GM23338 (cell line): ENCODE data around the gene RAB5IF. TPM values are rescaled to one million over a fixed set of nuclear protein-coding genes. Genes with fewer than 3 reads are reported as not detected.

ENCODE experiments used
- ATAC-seq: fragments of 200-7000 bp; cut with Tn5 transposase; 3 replicates; pipeline ENCODE4 v1.9.1; 2020
- DNase-seq: peaks from one replicate; pipeline ENCODE4 v3.0.0-alpha.2; 2015; ENCODE audit warnings: low spot score
- H2AFZ ChIP-seq: fragments of 200-600 bp; sonication (generic); 2 replicates; pipeline ENCODE4 v1.8.0; 2016; ENCODE audit warnings: antibody characterized with exemption, mild to moderate bottlenecking, moderate library complexity
- H3F3A ChIP-seq: fragments of 200-600 bp; sonication (generic); replicated peaks from 2 replicates; pipeline ENCODE4 v1.8.0; 2017; ENCODE audit warnings: antibody characterized with exemption, mixed run types, low read depth
- H3K27ac ChIP-seq: fragments of 200-600 bp; sonication (generic); 2 replicates; pipeline ENCODE4 v1.6.1; 2016; ENCODE audit warnings: low read depth
- H3K27me3 ChIP-seq: fragments of 200-600 bp; sonication (generic); 2 replicates; pipeline ENCODE4 v1.8.0; 2016; ENCODE audit warnings: mild to moderate bottlenecking, mixed run types, moderate library complexity; ENCODE audit not compliant: insufficient read depth
- H3K36me3 ChIP-seq: fragments of 200-600 bp; sonication (generic); 2 replicates; pipeline ENCODE4 v1.8.0; 2016; ENCODE audit warnings: mild to moderate bottlenecking; ENCODE audit not compliant: insufficient read depth
- H3K4me1 ChIP-seq: fragments of 200-600 bp; sonication (generic); 2 replicates; pipeline ENCODE4 v1.8.0; 2016; ENCODE audit warnings: mild to moderate bottlenecking, moderate library complexity; ENCODE audit not compliant: insufficient read depth
- H3K4me2 ChIP-seq: fragments of 200-600 bp; sonication (generic); 2 replicates; pipeline ENCODE4 v1.7.1; 2017; ENCODE audit warnings: mixed run types
- H3K4me3 ChIP-seq: fragments of 200-600 bp; sonication (generic); 2 replicates; pipeline ENCODE4 v1.6.1; 2016; ENCODE audit warnings: mixed run types
- H3K79me2 ChIP-seq: fragments of 200-600 bp; sonication (generic); replicated peaks from 2 replicates; pipeline ENCODE4 v1.8.0; 2017; ENCODE audit warnings: mild to moderate bottlenecking; ENCODE audit not compliant: insufficient read depth
- H3K9me2 ChIP-seq: fragments of 200-600 bp; sonication (generic); 2 replicates; pipeline ENCODE4 v1.8.0; 2017; ENCODE audit not compliant: insufficient read depth
- H4K20me1 ChIP-seq: fragments of 200-600 bp; sonication (generic); replicated peaks from 2 replicates; pipeline ENCODE4 v1.8.0; 2017; ENCODE audit warnings: mild to moderate bottlenecking; ENCODE audit not compliant: insufficient read depth
- H3K27ac Mint-ChIP-seq: 2 replicates; pipeline ENCODE4 v1.8.0; 2020; ENCODE audit warnings: inconsistent platforms, mild to moderate bottlenecking, moderate library complexity, mixed read lengths
- H3K27me3 Mint-ChIP-seq: 3 replicates; pipeline ENCODE4 v1.8.0; 2022; ENCODE audit warnings: low read depth, mild to moderate bottlenecking, moderate library complexity, mixed read lengths, inconsistent platforms; ENCODE audit not compliant: insufficient read depth, poor library complexity
- H3K36me3 Mint-ChIP-seq: 3 replicates; pipeline ENCODE4 v1.8.0; 2021; ENCODE audit warnings: low read depth, mild to moderate bottlenecking, inconsistent platforms, moderate library complexity, mixed read lengths
- H3K4me1 Mint-ChIP-seq: 3 replicates; pipeline ENCODE4 v1.8.0; 2020; ENCODE audit warnings: mild to moderate bottlenecking, inconsistent platforms, mixed read lengths
- H3K4me3 Mint-ChIP-seq: 3 replicates; pipeline ENCODE4 v1.8.0; 2021; ENCODE audit warnings: moderate library complexity, mild to moderate bottlenecking, inconsistent platforms, mixed read lengths
- H3K9me3 Mint-ChIP-seq: 3 replicates; pipeline ENCODE4 v1.8.0; 2020; ENCODE audit warnings: moderate library complexity, mild to moderate bottlenecking, inconsistent platforms, mixed read lengths
- CTCF ChIP-seq, 2 experiments: fragments of 200-600 bp in 1 of 2; sonication (generic) in 1 of 2; conservative IDR thresholded peaks; 2 replicates each; pipeline versions ENCODE4 v1.5.1 to v1.6.1; 2016 to 2017; ENCODE audit warnings: antibody characterized with exemption in 2 of 2, low read depth in 2 of 2, mild to moderate bottlenecking in 2 of 2, moderate library complexity in 1 of 2
- EZH2 ChIP-seq: fragments of 200-600 bp; sonication (generic); IDR thresholded peaks from one replicate; pipeline ENCODE4 v1.8.0; 2017; ENCODE audit warnings: antibody characterized with exemption, mild to moderate bottlenecking, low read depth; ENCODE audit not compliant: unreplicated experiment
- JUNB ChIP-seq: IDR thresholded peaks from one replicate; pipeline ENCODE4 v1.6.1; 2016; ENCODE audit warnings: antibody characterized with exemption; ENCODE audit not compliant: unreplicated experiment
- NANOG ChIP-seq: IDR thresholded peaks from 2 replicates; pipeline ENCODE4 v1.6.1; 2016; ENCODE audit warnings: antibody characterized with exemption, borderline replicate concordance
- STAT1 ChIP-seq: IDR thresholded peaks from one replicate; pipeline ENCODE4 v1.6.1; 2016; ENCODE audit warnings: antibody characterized with exemption; ENCODE audit not compliant: unreplicated experiment
- polyA plus RNA-seq: library from polyadenylated mRNA; unstranded; fragments of >200 nt; fragmentation: Nextera tagmentation; extraction: Ambion mirVana; gene quantifications from 2 replicates; pipeline ENCODE4 v1.2.1, GENCODE V29; 2016
- total RNA-seq: library from RNA; depleted of rRNA; stranded (reverse); fragments of >200 nt; shearing (Covaris generic); gene quantifications from 2 replicates; pipeline ENCODE4 v1.2.3, GENCODE V29; 2014
- TF ChIP-seq, protein P1 (sequence below): fragments of 250-450 bp; sonication (Bioruptor Pico); IDR thresholded peaks from 2 replicates; pipeline ENCODE4 v1.5.0; 2020; ENCODE audit warnings: mild to moderate bottlenecking, moderate library complexity
- TF ChIP-seq, protein P2 (sequence below): IDR thresholded peaks from 2 replicates; pipeline ENCODE4 v1.6.1; 2016; ENCODE audit warnings: antibody characterized with exemption

RAB5IF gene
- total and polyA plus RNA-seq, 2 experiments from 2014 or later: 123 to 138 TPM

DNA sequence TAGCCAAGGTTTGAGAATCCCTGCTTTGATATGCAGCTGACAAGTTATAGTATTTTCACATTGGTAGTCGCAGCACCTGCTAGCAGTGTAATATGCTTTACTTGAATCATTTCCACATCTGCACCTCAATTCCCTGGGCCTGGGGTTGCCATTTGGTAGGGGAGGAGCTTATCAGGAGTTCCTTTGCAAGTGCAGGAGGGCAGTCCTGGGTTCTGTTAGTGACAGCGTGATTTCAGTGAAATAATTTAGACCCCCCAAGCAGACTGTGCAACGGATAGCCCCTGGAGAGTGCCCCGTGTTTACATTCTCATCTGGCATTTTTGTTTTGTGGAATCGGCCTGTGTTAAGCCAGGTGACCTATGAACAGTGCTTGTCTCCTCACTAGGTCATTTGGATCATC lies 6.0 kb downstream of the RAB5IF start (continued):
- TF ChIP-seq, protein P1, sequence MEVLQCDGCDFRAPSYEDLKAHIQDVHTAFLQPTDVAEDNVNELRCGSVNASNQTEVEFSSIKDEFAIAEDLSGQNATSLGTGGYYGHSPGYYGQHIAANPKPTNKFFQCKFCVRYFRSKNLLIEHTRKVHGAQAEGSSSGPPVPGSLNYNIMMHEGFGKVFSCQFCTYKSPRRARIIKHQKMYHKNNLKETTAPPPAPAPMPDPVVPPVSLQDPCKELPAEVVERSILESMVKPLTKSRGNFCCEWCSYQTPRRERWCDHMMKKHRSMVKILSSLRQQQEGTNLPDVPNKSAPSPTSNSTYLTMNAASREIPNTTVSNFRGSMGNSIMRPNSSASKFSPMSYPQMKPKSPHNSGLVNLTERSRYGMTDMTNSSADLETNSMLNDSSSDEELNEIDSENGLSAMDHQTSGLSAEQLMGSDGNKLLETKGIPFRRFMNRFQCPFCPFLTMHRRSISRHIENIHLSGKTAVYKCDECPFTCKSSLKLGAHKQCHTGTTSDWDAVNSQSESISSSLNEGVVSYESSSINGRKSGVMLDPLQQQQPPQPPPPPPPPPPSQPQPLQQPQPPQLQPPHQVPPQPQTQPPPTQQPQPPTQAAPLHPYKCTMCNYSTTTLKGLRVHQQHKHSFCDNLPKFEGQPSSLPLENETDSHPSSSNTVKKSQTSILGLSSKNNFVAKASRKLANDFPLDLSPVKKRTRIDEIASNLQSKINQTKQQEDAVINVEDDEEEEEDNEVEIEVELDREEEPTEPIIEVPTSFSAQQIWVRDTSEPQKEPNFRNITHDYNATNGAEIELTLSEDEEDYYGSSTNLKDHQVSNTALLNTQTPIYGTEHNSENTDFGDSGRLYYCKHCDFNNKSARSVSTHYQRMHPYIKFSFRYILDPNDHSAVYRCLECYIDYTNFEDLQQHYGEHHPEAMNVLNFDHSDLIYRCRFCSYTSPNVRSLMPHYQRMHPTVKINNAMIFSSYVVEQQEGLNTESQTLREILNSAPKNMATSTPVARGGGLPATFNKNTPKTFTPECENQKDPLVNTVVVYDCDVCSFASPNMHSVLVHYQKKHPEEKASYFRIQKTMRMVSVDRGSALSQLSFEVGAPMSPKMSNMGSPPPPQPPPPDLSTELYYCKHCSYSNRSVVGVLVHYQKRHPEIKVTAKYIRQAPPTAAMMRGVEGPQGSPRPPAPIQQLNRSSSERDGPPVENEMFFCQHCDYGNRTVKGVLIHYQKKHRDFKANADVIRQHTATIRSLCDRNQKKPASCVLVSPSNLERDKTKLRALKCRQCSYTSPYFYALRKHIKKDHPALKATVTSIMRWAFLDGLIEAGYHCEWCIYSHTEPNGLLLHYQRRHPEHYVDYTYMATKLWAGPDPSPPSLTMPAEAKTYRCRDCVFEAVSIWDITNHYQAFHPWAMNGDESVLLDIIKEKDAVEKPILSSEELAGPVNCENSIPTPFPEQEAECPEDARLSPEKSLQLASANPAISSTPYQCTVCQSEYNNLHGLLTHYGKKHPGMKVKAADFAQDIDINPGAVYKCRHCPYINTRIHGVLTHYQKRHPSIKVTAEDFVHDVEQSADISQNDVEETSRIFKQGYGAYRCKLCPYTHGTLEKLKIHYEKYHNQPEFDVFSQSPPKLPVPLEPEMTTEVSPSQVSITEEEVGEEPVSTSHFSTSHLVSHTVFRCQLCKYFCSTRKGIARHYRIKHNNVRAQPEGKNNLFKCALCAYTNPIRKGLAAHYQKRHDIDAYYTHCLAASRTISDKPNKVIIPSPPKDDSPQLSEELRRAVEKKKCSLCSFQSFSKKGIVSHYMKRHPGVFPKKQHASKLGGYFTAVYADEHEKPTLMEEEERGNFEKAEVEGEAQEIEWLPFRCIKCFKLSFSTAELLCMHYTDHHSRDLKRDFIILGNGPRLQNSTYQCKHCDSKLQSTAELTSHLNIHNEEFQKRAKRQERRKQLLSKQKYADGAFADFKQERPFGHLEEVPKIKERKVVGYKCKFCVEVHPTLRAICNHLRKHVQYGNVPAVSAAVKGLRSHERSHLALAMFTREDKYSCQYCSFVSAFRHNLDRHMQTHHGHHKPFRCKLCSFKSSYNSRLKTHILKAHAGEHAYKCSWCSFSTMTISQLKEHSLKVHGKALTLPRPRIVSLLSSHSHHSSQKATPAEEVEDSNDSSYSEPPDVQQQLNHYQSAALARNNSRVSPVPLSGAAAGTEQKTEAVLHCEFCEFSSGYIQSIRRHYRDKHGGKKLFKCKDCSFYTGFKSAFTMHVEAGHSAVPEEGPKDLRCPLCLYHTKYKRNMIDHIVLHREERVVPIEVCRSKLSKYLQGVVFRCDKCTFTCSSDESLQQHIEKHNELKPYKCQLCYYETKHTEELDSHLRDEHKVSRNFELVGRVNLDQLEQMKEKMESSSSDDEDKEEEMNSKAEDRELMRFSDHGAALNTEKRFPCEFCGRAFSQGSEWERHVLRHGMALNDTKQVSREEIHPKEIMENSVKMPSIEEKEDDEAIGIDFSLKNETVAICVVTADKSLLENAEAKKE (CRISPR knock-in tag): no peak
- no peak for TF ChIP-seq CTCF (conservative IDR thresholded peaks at IDR 0.05; ENCODE audit: low read depth in 2 of 2)

DNA sequence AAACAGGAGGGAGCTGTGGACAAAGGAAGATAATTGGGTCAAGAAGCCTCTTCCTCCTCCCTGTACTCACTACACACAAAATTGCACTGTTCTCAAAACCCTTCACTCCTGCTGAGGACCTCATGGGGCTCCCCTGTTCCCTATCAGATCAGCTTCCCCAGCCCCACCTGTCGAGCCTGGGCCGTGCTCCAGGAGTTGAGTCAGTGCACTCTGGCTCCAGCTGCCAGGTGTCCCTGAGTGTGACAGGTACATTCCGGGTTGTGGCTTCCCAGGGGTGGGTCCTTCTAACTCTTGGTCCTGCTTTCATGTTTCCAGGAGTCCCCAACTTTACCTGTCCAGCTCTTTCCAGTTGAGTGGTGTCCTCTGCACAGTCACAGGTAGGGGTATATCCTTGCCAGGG lies 8.4 kb downstream of the RAB5IF start:
- 0 out of 2 replicates have a peak, but pooled peaks cover 5% of the 10 kb centered on the region for H3K79me2 ChIP-seq
- H3K4me1 ChIP-seq: no peaks in the 10 kb centered on the region
- H3K9me2 ChIP-seq: no peaks in the 10 kb centered on the region
- H3K27me3 ChIP-seq: no peaks in the 10 kb centered on the region
- peaks cover 36% of the 10 kb centered on the region for H3K36me3 ChIP-seq
- ATAC-seq (no peak), DNase-seq (no peak)
- Mint-ChIP-seq H3K4me1 (no peaks in the 10 kb centered on the region), H3K27ac (no peak overlapping the region), H3K27me3 (peaks cover 4% of the 10 kb centered on the region), H3K36me3 (peaks cover 63% of the 10 kb centered on the region), H3K9me3 (no peaks in the 10 kb centered on the region; the same call in 2 of the 3 replicates), H3K4me3 (no peak overlapping the region)
- no peak overlapping the region for H3K27ac ChIP-seq
- no peak overlapping the region for H3K4me2 ChIP-seq
- H3F3A ChIP-seq: peaks cover 12% of the 10 kb centered on the region
- no peak overlapping the region for H3K4me3 ChIP-seq
- peaks cover 7% of the 10 kb centered on the region for H4K20me1 ChIP-seq
- H2AFZ ChIP-seq: no peak overlapping the region
- TF ChIP-seq JUNB (no peak), STAT1 (no peak), NANOG (no peak), EZH2 (no peak)
- TF ChIP-seq, protein P1 (CRISPR knock-in tag): no peak
- TF ChIP-seq, protein P2, sequence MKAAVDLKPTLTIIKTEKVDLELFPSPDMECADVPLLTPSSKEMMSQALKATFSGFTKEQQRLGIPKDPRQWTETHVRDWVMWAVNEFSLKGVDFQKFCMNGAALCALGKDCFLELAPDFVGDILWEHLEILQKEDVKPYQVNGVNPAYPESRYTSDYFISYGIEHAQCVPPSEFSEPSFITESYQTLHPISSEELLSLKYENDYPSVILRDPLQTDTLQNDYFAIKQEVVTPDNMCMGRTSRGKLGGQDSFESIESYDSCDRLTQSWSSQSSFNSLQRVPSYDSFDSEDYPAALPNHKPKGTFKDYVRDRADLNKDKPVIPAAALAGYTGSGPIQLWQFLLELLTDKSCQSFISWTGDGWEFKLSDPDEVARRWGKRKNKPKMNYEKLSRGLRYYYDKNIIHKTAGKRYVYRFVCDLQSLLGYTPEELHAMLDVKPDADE: no peak
